H1 (cell line): ENCODE results near the gene BSND. TPM values are rescaled to one million over a fixed set of nuclear protein-coding genes. Genes with fewer than 3 reads are reported as not detected.
A peak's percentile ranks its signal among the peaks of the same experiment; 100 is the strongest.

ENCODE experiments used
- ATF2 ChIP-seq: IDR thresholded peaks from 2 replicates; pipeline ENCODE4 v1.6.1; 2012; ENCODE audit warnings: low read length, inconsistent platforms
- ATF3 ChIP-seq: IDR thresholded peaks from 2 replicates; pipeline ENCODE4 v1.6.1; 2011; ENCODE audit warnings: low read depth, mild to moderate bottlenecking, low read length; ENCODE audit not compliant: insufficient read depth
- BACH1 ChIP-seq: IDR thresholded peaks from 2 replicates; pipeline ENCODE4 v1.6.1; 2012; ENCODE audit warnings: low read length, improper control_type of control experiment
- CBX5 ChIP-seq: fragments of 300-800, 300-1000 bp; sonication (generic); IDR thresholded peaks from 2 replicates; pipeline ENCODE4 v1.7.1; 2016; ENCODE audit warnings: antibody characterized with exemption, low read length, low read depth
- CBX8 ChIP-seq: fragments of 300-800, 300-1000 bp; sonication (generic); IDR thresholded peaks from 2 replicates; pipeline ENCODE4 v1.7.1; 2016; ENCODE audit warnings: low read depth, low read length, borderline replicate concordance
- E2F6 ChIP-seq: IDR thresholded peaks from 2 replicates; pipeline ENCODE4 v1.6.1; 2012; ENCODE audit warnings: inconsistent platforms
- EZH2 ChIP-seq: fragments of 200-600 bp; sonication (generic); IDR thresholded peaks from 2 replicates; pipeline ENCODE4 v1.7.1; 2012; ENCODE audit warnings: low read depth, mild to moderate bottlenecking, moderate library complexity, low read length, inconsistent platforms; ENCODE audit not compliant: severe bottlenecking
- GABPA ChIP-seq: IDR thresholded peaks from 2 replicates; pipeline ENCODE4 v1.6.1; 2011; ENCODE audit warnings: mild to moderate bottlenecking, low read length, moderate library complexity, borderline replicate concordance; ENCODE audit not compliant: insufficient read depth
- JUN ChIP-seq: IDR thresholded peaks from 2 replicates; pipeline ENCODE4 v1.6.1; 2011; ENCODE audit warnings: low read depth, mild to moderate bottlenecking, improper control_type of control experiment, low read length
- JUND ChIP-seq: IDR thresholded peaks from 2 replicates; pipeline ENCODE4 v1.6.1; 2011; ENCODE audit warnings: mild to moderate bottlenecking, improper control_type of control experiment, low read length
- MAX ChIP-seq: IDR thresholded peaks from 2 replicates; pipeline ENCODE4 v1.6.1; 2012; ENCODE audit warnings: inconsistent platforms
- POU5F1 ChIP-seq: IDR thresholded peaks from 2 replicates; pipeline ENCODE4 v1.6.1; 2011; ENCODE audit warnings: low read depth, mild to moderate bottlenecking, low read length, moderate library complexity
- RAD21 ChIP-seq, 2 experiments: IDR thresholded peaks in 1 of 2; conservative IDR thresholded peaks in 1 of 2; 2 replicates each; pipeline ENCODE4 v1.6.1; 2011; ENCODE audit warnings: low read depth in 2 of 2, low read length in 2 of 2, improper control_type of control experiment in 1 of 2, inconsistent platforms in 1 of 2, mild to moderate bottlenecking in 1 of 2, moderate library complexity in 1 of 2
- SIRT6 ChIP-seq: IDR thresholded peaks from one replicate; pipeline ENCODE4 v1.7.1; 2012; ENCODE audit warnings: low read length, inconsistent platforms
- SIX5 ChIP-seq: IDR thresholded peaks from 2 replicates; pipeline ENCODE4 v1.6.1; 2011; ENCODE audit warnings: mild to moderate bottlenecking, low read depth, low read length
- TAF1 ChIP-seq: IDR thresholded peaks from 2 replicates; pipeline ENCODE4 v1.6.1; 2011; ENCODE audit warnings: mild to moderate bottlenecking, low read depth, low read length
- TAF7 ChIP-seq: optimal IDR thresholded peaks from 2 replicates; pipeline ENCODE3; 2011; ENCODE audit warnings: low read depth, mild to moderate bottlenecking, inconsistent platforms, low read length, moderate library complexity, borderline replicate concordance
- TBP ChIP-seq: IDR thresholded peaks from 2 replicates; pipeline ENCODE4 v1.6.1; 2011; ENCODE audit warnings: low read depth, low read length, improper control_type of control experiment
- TEAD4 ChIP-seq: IDR thresholded peaks from 2 replicates; pipeline ENCODE4 v1.6.1; 2012; ENCODE audit warnings: low read depth, low read length, inconsistent platforms, mixed read lengths
- YY1 ChIP-seq: IDR thresholded peaks from 2 replicates; pipeline ENCODE4 v1.6.1; 2011; ENCODE audit warnings: low read depth, mild to moderate bottlenecking, low read length
- ZNF274 ChIP-seq: IDR thresholded peaks from 2 replicates; pipeline ENCODE4 v1.7.0; 2012; ENCODE audit warnings: low read length, borderline replicate concordance; ENCODE audit errors: extremely low read depth
- polyA plus RNA-seq, 7 experiments: library from polyadenylated mRNA; depleted of rRNA in 3 of 7; stranded (reverse) in 5 of 7; unstranded in 2 of 7; fragments of >200 nt in 5 of 7; fragments of 200-250 nt in 2 of 7; gene quantifications; 1 replicate in 5 of 7; 2 replicates in 1 of 7; 4 replicates in 1 of 7; pipeline versions ENCODE4 v1.2.1 to v1.2.3, GENCODE V29; 2011 to 2013; ENCODE audit warnings: missing spikeins in 2 of 7, mixed read lengths in 2 of 7
- total RNA-seq: library from RNA; stranded (reverse); fragmentation: NEBNext Ultra II Directional; extraction: Animal tissue kit (Norgen Biotek cat#: 25700); gene quantifications from 2 replicates; pipeline ENCODE4 v1.2.1, GENCODE V29; 2021

The BSND gene
- total and polyA plus RNA-seq, 2 of the 8 experiments (the other 6 are each of a cell fraction or from before 2014, with no cell fraction given): 0.43 to 0.68 TPM

- 0 out of 2 replicates have a peak, but pooled peaks have one; percentile 8 for TF ChIP-seq ATF2
- no peak for TF ChIP-seq GABPA
- TF ChIP-seq JUN: no peak
- peak; percentile 95 to 98 for TF ChIP-seq RAD21 (IDR thresholded peaks at IDR 0.05 in 1 of 2, conservative IDR thresholded peaks at IDR 0.05 in 1 of 2; ENCODE audit: low read depth in 2 of 2, low read length in 2 of 2)
- TF ChIP-seq TAF1: no peak
- TF ChIP-seq MAX: peak; percentile 84
- TF ChIP-seq BACH1: no peak
- no peak for TF ChIP-seq ATF3
- TF ChIP-seq TEAD4: no peak
- TF ChIP-seq EZH2: no peak
- TF ChIP-seq SIX5: no peak
- no peak for TF ChIP-seq ZNF274
- no peak for TF ChIP-seq TAF7
- no peak for TF ChIP-seq JUND
- TF ChIP-seq YY1: 0 out of 2 replicates have a peak, but pooled peaks have one; percentile 8
- no peak for TF ChIP-seq SIRT6
- TF ChIP-seq CBX8: no peak
- TF ChIP-seq POU5F1: no peak
- TF ChIP-seq E2F6: peak; percentile 88
- TF ChIP-seq CBX5: no peak
- no peak for TF ChIP-seq TBP
Measured at GRCh38 chr1:54996359-54996868, 2.3 kb upstream of the BSND start (continued).
